ENCODE results near the gene ROR2.

DNA sequence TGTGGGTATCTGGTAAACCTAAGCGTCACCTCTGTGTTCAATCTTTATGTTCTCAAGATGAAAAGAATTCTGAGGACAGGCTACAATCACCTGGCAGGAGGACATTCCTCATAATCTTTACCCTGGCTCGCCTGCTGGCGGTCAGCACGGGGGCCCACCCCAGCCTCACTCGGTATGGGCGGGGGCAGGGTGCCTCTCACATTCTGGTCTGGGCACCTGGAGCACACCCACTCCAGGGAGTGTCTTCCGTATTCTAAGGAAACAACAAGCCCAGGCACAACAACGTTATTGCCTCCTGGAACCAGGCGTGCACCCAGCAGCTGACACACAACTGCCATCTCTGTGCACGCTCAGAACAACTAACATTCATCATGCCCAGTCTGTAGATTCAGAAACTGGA is 179.8 kb downstream of the ROR2 start:
- TF ChIP-seq, protein P1, sequence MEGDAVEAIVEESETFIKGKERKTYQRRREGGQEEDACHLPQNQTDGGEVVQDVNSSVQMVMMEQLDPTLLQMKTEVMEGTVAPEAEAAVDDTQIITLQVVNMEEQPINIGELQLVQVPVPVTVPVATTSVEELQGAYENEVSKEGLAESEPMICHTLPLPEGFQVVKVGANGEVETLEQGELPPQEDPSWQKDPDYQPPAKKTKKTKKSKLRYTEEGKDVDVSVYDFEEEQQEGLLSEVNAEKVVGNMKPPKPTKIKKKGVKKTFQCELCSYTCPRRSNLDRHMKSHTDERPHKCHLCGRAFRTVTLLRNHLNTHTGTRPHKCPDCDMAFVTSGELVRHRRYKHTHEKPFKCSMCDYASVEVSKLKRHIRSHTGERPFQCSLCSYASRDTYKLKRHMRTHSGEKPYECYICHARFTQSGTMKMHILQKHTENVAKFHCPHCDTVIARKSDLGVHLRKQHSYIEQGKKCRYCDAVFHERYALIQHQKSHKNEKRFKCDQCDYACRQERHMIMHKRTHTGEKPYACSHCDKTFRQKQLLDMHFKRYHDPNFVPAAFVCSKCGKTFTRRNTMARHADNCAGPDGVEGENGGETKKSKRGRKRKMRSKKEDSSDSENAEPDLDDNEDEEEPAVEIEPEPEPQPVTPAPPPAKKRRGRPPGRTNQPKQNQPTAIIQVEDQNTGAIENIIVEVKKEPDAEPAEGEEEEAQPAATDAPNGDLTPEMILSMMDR (IDR thresholded peaks at IDR 0.05) = no peak
- TF ChIP-seq POLR2AphosphoS5 (IDR thresholded peaks at IDR 0.05) = no peak
